GM11168 (cell line): Measurements from ENCODE around the gene C1RL.
"Not testable (repeated sequence)": the region's sequence is repeated elsewhere in the genome, so short reads cannot be mapped to it uniquely, and the experiment has no call there.

Source experiments
- in situ Hi-C: fragments of 300-500 bp; cut with MboI; formaldehyde crosslinking; loops from one replicate; pipeline ENCODE4 v1.12.0; 2022; ENCODE audit warnings: low sequenced_read_pairs; ENCODE audit not compliant: unreplicated experiment

Gene C1RL

DNA sequence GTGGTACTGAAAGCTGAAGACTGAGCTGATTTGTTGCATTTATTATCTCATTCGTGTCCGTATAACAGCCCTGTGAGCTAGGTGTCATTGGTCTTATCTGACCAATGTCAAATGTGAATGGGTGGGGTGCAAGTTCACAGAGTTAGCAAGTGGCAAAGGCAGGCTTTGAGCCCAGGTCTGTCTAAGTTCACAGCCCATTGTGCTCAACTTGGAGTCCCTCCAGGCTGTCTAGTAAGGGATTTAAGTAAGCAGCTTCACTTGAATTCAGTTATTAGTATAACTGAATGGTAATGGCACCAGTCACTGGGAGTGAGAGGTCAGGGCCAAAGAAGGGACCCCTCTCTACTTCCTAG lies 40.0 kb downstream of the C1RL start:
- in situ Hi-C loops = no loop called here

GRCh38 chr12:7068240-7068993 lies 40.6 kb downstream of the C1RL start:
- in situ Hi-C loops = no loop called here

GRCh38 chr12:7067096-7067495 lies 41.9 kb downstream of the C1RL start:
- in situ Hi-C loops = no loop called here

GRCh38 chr12:7066596-7066995 lies 42.4 kb downstream of the C1RL start:
- in situ Hi-C loops = no loop called here

GRCh38 chr12:7065073-7065623 lies 43.9 kb downstream of the C1RL start:
- in situ Hi-C loops = no loop called here

DNA sequence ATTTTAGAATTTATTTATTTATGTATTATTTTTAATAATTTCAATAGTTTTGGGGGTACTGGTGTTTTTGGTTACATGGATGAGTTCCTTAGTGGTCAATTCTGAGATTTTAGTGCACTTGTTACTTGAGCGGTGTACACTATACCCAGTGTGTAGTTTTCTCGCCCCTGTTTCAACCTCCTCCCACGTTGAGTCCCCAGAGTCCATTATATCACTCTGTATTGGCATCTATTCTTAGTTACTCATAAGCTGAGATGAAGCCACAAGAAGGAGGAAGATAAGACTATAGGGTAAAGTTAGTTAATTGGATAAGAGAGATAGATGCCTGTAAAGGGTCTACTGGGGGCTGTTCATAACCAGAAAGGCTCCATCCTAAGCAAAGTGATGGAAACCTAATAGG lies 44.5 kb downstream of the C1RL start:
- in situ Hi-C loops = no loop called here

DNA sequence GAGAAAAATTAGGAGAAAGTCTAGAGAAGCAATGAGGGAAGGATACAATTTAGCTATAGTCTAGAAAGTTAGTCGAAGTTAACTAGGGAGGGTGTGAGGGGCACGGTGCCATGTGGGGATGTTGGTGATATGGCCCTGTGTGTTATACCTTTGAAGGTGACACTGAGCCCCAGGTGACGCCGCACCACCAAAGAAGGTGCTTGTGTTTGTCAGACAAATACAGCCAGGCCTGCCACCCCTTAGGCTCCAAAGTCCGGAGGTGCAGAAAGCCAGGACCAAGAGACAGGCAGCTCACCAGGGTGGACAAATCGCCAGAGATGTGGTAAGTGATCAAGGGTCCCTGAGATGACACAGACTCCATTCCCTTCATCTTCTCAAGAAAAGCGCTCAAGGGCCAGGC lies 47.4 kb downstream of the C1RL start:
- in situ Hi-C loops = no loop called here

- in situ Hi-C loops = no loop called here
Observed at GRCh38 chr12:7061138-7061537, 47.9 kb downstream of the C1RL start.

DNA sequence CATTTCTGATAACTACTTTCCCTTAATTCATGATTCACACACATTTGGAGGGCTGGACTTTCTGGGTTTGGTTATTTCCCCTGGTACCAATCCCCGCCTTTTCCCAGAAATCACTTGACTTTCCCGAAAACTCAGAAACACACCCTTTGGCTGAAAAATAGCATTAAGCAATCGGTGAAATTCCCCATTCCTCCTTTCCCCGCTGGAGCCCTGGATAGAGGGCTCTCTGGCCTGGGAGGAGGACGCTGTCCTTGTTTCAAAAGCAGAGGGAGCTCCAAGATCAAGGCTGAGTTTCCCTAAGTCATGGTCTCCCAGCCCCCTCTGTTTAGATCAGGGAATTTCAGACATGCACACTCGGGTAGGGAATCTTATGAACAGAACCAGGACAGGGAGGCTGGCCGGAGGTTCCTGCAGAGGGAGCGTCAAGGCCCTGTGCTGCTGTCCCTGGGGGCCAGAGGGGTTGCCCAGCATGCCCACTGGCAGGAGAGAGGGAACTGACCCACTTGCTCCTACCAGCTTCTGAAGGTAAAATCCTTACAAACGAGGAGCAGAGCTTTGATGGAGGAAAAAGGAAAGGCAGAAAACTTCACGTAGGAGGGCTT lies 48.6 kb downstream of the C1RL start, which contains the start of gene C1S:
C1S (plus strand) TSS at position 366 of the 602 bp plus-strand sequence. CDS start 1,195 bp downstream, outside the sequence.
- in situ Hi-C loops = no loop called here

DNA sequence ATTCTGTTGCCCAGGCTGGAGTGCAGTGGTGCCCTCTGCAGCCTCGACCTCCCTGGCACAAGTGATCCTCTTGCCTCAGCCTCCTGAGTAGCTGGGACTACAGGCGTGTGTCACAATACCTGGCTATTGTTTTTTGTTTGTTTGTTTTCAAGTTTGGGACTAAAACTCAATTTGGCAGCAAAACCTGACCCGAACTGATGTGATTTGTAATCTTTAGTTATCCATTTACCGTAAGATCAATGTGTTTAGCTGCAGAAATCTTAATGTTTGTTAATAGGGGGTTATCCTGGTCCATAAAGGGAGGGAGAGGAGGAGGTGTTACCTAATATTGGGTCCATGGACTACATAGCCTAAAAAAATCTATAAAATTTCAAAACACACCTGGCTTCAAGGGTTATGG lies 49.2 kb downstream of the C1RL start:
- in situ Hi-C loops = no loop called here

- in situ Hi-C loops = no loop called here
Observed at GRCh38 chr12:7058850-7059395, 50.1 kb downstream of the C1RL start.

- in situ Hi-C loops = no loop called here
Observed at GRCh38 chr12:7058163-7058845, 50.7 kb downstream of the C1RL start.

- in situ Hi-C loops = not testable (repeated sequence)
Observed at GRCh38 chr12:7055736-7056135, 53.3 kb downstream of the C1RL start.

- in situ Hi-C loops = no loop called here
Observed at GRCh38 chr12:7054925-7055324, 54.1 kb downstream of the C1RL start.

DNA sequence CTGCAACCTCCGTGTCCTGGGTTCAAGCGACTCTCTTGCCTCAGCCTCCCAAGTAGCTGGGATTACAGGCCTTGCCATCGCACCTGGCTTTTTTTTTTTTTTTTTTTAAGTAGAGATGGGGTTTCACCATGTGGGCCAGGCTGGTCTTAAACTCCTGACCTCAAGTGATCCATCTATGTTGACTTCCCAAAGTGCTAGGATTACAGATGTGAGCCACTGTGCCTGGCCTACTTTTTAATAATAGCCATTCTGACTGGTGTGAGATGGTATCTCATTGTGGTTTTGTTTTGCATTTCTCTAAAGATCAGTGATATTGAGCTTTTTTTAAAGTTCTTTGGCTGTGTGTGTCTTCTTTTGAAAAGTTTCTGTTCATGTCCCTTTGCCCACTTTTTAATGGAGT lies 59.0 kb downstream of the C1RL start:
- in situ Hi-C loops = not testable (repeated sequence)

DNA sequence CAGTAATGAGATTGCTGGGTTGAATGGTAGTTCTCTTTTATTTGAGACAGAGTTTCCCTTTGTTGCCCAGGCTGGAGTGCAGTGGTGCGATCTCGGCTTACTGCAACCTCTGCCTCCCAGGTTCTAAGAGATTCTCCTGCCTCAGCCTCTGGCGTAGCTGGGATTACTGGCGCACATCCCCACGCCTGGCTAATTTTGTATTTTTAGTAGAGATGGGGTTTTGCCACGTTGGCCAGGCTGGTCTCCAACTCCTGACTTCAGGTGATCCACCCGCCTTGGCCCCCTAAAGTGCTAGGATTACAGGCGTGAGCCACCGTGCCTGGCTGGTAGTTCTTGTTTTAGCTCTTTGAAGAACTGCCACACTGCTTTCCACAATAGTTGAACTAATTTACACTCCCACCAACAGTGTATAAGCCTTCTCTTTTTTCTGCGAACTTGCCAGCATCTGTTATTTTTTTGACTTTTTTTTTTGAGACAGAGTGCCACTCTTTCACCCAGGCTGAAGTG lies 59.5 kb downstream of the C1RL start:
- in situ Hi-C loops = not testable (repeated sequence)

DNA sequence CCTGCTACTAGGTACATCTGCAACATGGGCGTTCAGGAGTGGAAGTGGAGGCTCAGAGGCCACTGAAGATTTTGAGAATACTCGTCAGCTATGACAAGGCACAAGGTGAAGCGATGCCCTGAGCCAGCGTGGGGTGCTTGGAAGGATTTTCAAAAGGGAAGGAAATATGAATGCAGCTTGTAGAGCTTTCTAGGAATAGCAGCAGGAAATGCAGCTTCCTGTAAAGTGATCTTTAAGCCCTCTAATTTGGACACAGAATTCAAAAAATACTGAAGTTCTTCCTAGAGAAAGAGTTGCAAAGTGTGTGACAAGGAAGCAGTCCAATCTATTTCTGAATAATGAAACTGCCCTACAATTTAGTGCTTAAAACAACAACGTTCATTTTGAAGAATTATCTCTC lies 61.7 kb downstream of the C1RL start:
- in situ Hi-C loops = no loop called here

DNA sequence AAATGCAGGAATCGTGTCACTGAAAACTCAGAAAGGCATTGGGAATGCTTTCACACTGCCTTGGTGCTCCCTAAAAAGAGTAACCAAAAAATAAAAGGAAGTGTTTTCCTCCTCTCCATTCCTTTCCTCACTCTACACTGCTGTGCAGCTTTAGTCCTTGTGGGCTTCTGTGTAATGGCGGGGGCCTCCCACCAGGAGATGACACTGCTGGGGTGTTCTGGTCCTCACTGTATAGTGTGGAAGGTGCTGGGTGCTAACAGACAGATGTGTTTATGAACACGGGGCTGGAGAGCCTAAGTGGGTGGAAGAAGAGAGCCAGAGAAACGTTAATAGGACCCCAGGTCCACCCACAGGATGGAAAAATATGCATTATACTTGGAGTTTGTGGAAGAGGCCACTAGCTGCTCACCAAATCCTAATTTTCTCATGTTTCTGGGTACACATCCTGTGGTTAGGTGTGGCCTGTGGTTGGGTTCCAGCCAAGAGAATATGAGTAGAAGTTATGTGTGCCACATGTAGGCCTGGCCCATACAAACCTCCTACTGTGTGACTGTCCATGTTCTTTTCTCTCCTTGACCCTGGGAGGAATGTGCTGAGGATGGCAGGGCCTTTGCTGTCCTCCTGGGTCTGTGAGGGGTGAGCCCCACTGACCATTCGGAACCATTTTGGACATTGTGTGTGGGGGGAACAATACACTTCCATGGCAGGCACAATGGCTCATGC lies 62.5 kb downstream of the C1RL start:
- in situ Hi-C loops = no loop called here

DNA sequence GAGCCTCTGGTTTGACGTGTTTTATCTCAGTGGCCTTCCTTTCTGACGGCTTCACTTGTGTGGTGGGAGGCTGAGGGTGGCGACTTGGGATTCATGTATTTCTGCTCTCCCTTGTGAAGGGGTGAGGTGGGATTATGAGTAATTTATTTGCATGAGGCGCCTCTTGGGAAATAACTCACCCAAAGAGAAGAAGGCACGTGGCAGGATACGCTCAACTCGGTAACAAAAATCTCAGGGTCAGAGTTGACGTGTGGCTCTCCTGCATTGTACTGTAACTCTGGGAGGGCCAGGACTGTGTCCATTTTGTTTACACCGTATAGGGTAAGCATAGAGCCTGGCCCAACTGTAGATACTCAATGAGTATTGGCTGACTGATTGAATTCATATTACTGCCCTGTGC lies 63.1 kb downstream of the C1RL start:
- in situ Hi-C loops = no loop called here
